Measurements from ENCODE around the gene CCDC184.

Gene CCDC184

DNA sequence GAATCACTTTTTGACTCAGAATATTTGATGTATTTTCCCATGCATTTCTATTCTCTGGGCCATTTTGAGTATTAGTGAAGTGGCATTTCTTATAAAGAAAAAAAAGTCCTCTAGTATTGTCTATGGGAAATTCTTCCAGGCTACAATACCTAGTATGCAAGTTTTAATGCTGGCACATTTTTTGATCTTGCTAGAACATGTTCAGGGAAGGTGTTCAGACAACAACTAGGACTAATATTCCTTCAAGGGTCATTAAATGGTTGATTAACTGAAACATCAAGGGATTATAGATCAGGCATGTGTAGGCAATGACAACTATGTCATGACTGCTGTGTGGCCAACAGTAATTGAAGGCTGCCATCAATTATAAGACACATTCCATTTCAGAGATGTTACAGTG lies 7.7 kb downstream of the CCDC184 start:
- Histone ChIP-seq H3K4me3 (ENCODE audit: low read length) (no peak overlapping the region), H3K9ac (ENCODE audit: low read length) (no peak overlapping the region), H3K27ac (ENCODE audit: low read length) (no peak overlapping the region), H3K27me3 (replicated peaks; ENCODE audit: insufficient read depth, low read length) (no peaks in the 10 kb centered on the region), H2AFZ (ENCODE audit: low read length) (no peak overlapping the region), H3F3A (ENCODE audit: insufficient read depth, low read length) (no peaks in the 10 kb centered on the region), H3K4me1 (ENCODE audit: low read length) (no peaks in the 10 kb centered on the region), H3K4me2 (ENCODE audit: low read depth, low read length) (no peak overlapping the region), H3K9me2 (replicated peaks; ENCODE audit: insufficient read depth, low read length) (no peaks in the 10 kb centered on the region), H3K9me3 (replicated peaks; ENCODE audit: insufficient read depth, low read length) (no peaks in the 10 kb centered on the region), H4K20me1 (ENCODE audit: insufficient read depth, low read length) (no peaks in the 10 kb centered on the region), H3K79me2 (ENCODE audit: low read length) (no peaks in the 10 kb centered on the region), H3K36me3 (replicated peaks; ENCODE audit: insufficient read depth, low read length) (no peaks in the 10 kb centered on the region)
- TF ChIP-seq, protein P1, sequence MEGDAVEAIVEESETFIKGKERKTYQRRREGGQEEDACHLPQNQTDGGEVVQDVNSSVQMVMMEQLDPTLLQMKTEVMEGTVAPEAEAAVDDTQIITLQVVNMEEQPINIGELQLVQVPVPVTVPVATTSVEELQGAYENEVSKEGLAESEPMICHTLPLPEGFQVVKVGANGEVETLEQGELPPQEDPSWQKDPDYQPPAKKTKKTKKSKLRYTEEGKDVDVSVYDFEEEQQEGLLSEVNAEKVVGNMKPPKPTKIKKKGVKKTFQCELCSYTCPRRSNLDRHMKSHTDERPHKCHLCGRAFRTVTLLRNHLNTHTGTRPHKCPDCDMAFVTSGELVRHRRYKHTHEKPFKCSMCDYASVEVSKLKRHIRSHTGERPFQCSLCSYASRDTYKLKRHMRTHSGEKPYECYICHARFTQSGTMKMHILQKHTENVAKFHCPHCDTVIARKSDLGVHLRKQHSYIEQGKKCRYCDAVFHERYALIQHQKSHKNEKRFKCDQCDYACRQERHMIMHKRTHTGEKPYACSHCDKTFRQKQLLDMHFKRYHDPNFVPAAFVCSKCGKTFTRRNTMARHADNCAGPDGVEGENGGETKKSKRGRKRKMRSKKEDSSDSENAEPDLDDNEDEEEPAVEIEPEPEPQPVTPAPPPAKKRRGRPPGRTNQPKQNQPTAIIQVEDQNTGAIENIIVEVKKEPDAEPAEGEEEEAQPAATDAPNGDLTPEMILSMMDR (IDR thresholded peaks at IDR 0.05; ENCODE audit: low read length) = no peak
- TF ChIP-seq EZH2 (optimal IDR thresholded peaks at IDR 0.05; ENCODE audit: low read depth, low read length) (no peak), EZH2phosphoT487 (IDR thresholded peaks at IDR 0.05; ENCODE audit: low read length) (no peak)
- DNase-seq = no peak

DNA sequence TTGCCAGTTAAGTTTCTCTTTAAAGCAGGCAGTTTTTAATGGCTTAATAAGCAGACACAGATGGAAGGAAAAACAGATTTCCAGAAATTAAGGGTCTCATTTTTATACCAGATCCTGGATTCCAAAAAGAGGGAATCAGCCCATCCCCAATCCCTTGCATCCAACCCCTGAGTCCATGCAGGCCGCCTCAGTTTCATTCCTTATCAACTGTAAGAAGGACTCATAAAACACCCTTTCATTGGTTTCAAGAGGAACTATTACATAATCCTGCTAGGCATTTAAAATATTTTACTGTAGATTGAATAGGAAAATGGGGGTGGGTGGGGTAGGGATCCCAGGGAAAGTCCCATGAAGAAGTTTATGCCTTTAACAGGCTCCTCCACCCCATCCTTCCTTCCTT lies 9.4 kb downstream of the CCDC184 start:
- no peak overlapping the region for H3K4me3 ChIP-seq (ENCODE audit: low read length)
- H3K9me3 ChIP-seq (replicated peaks; ENCODE audit: insufficient read depth, low read length) = no peaks in the 10 kb centered on the region
- H3K36me3 ChIP-seq (replicated peaks; ENCODE audit: insufficient read depth, low read length) = no peaks in the 10 kb centered on the region
- no peak overlapping the region for H2AFZ ChIP-seq (ENCODE audit: low read length)
- no peak for DNase-seq
- H3K27ac ChIP-seq (ENCODE audit: low read length) = no peak overlapping the region
- H4K20me1 ChIP-seq (ENCODE audit: insufficient read depth, low read length) = no peaks in the 10 kb centered on the region
- no peaks in the 10 kb centered on the region for H3K79me2 ChIP-seq (ENCODE audit: low read length)
- H3F3A ChIP-seq (ENCODE audit: insufficient read depth, low read length) = peaks cover 10% of the 10 kb centered on the region
- no peaks in the 10 kb centered on the region for H3K9me2 ChIP-seq (replicated peaks; ENCODE audit: insufficient read depth, low read length)
- TF ChIP-seq EZH2 (optimal IDR thresholded peaks at IDR 0.05; ENCODE audit: low read depth, low read length) = no peak
- TF ChIP-seq, protein P1 (IDR thresholded peaks at IDR 0.05; ENCODE audit: low read length) = no peak
- TF ChIP-seq EZH2phosphoT487 (IDR thresholded peaks at IDR 0.05; ENCODE audit: low read length) = no peak
- H3K4me1 ChIP-seq (ENCODE audit: low read length) = no peaks in the 10 kb centered on the region
- H3K4me2 ChIP-seq (ENCODE audit: low read depth, low read length) = no peak overlapping the region
- H3K9ac ChIP-seq (ENCODE audit: low read length) = no peak overlapping the region
- H3K27me3 ChIP-seq (replicated peaks; ENCODE audit: insufficient read depth, low read length) = no peaks in the 10 kb centered on the region

DNA sequence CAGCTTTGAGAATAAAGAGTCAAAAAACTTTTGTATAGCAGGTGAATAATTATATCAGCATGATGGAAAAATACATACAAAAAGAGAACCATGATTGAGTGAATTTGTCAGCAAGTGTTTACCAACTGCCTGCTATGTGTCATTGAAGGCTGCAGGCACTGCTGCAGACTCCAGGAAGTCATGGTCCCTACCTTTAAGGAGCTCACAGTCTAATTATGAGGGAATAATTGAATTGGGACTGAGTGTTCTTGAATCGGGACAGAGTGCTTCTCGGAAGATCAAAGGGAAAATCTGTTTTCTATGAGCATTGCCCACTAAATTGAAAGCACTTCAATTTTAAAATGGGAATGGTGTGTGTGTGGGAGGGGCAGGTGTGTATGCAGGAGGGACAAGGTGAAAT lies 10.2 kb downstream of the CCDC184 start:
- no peaks in the 10 kb centered on the region for H3K4me1 ChIP-seq (ENCODE audit: low read length)

More for the DNA sequence above, 10.2 kb downstream of the CCDC184 start:
- Histone ChIP-seq H3K4me2 (ENCODE audit: low read depth, low read length) (no peak overlapping the region), H3K9me3 (replicated peaks; ENCODE audit: insufficient read depth, low read length) (no peaks in the 10 kb centered on the region), H3K9me2 (replicated peaks; ENCODE audit: insufficient read depth, low read length) (no peaks in the 10 kb centered on the region), H3K4me3 (ENCODE audit: low read length) (no peak overlapping the region), H3K79me2 (ENCODE audit: low read length) (peaks cover under 1% of the 10 kb centered on the region; the same call in 1 of the 2 replicates), H2AFZ (ENCODE audit: low read length) (no peak overlapping the region), H3K27ac (ENCODE audit: low read length) (no peak overlapping the region), H3K9ac (ENCODE audit: low read length) (no peak overlapping the region), H4K20me1 (ENCODE audit: insufficient read depth, low read length) (no peaks in the 10 kb centered on the region), H3K27me3 (replicated peaks; ENCODE audit: insufficient read depth, low read length) (no peaks in the 10 kb centered on the region), H3K36me3 (replicated peaks; ENCODE audit: insufficient read depth, low read length) (no peaks in the 10 kb centered on the region), H3F3A (ENCODE audit: insufficient read depth, low read length) (peaks cover 11% of the 10 kb centered on the region)
- TF ChIP-seq, protein P1 (IDR thresholded peaks at IDR 0.05; ENCODE audit: low read length) = no peak
- TF ChIP-seq EZH2 (optimal IDR thresholded peaks at IDR 0.05; ENCODE audit: low read depth, low read length) = no peak
- no peak for TF ChIP-seq EZH2phosphoT487 (IDR thresholded peaks at IDR 0.05; ENCODE audit: low read length)
- no peak for DNase-seq
